H1 (cell line): ENCODE data around the gene STAU1. TPM values are rescaled to one million over a fixed set of nuclear protein-coding genes. Genes with fewer than 3 reads are reported as not detected.
A peak's percentile ranks its signal among the peaks of the same experiment; 100 is the strongest.
"Not testable (repeated sequence)": the region's sequence is repeated elsewhere in the genome, so short reads cannot be mapped to it uniquely, and the experiment has no call there.

Experiments
- CTCF ChIA-PET: fragments of 300-600 bp; sonication (Branson Sonifier 250); formaldehyde crosslinking; loops from one replicate; lab custom pipeline; 2021; ENCODE audit not compliant: partially characterized antibody; lab: Charles Lee
- POLR2A ChIA-PET: fragments of 300-600 bp; sonication (Branson Sonifier 250); formaldehyde crosslinking; loops from one replicate; lab custom pipeline; 2021; ENCODE audit warnings: inconsistent platforms; ENCODE audit not compliant: partially characterized antibody; lab: Charles Lee
- DNase-seq, 2 experiments: peaks; one replicate each; pipeline versions ENCODE4 v3.0.0 to v3.0.0-alpha.2; 2010 to 2022; ENCODE audit warnings: low spot score in 2 of 2, low read depth in 1 of 2, mixed read lengths in 1 of 2
- FAIRE-seq: peaks from 2 replicates; lab custom pipeline; 2011; peaks lifted over from hg19 to GRCh38; lab: Jason Lieb, UNC
- H2AFZ ChIP-seq: 2 replicates; pipeline ENCODE4 v1.8.1; 2012; ENCODE audit warnings: low read length, inconsistent platforms
- H2AK5ac ChIP-seq: 2 replicates; pipeline ENCODE4 v1.6.1; 2013; ENCODE audit warnings: low read depth, low read length
- H2BK120ac ChIP-seq: replicated peaks from 2 replicates; pipeline ENCODE3; 2013; ENCODE audit warnings: low read depth, low read length, inconsistent platforms
- H2BK12ac ChIP-seq: 2 replicates; pipeline ENCODE4 v1.6.1; 2013; ENCODE audit warnings: low read depth, low read length
- H2BK15ac ChIP-seq: 2 replicates; pipeline ENCODE4 v1.6.1; 2013; ENCODE audit warnings: low read length
- H2BK20ac ChIP-seq: 2 replicates; pipeline ENCODE4 v1.6.1; 2013; ENCODE audit warnings: low read length
- H2BK5ac ChIP-seq: 2 replicates; pipeline ENCODE4 v1.6.1; 2013; ENCODE audit warnings: low read depth, low read length
- H3K14ac ChIP-seq: 2 replicates; pipeline ENCODE4 v1.6.1; 2013; ENCODE audit warnings: inconsistent platforms; ENCODE audit not compliant: insufficient read length
- H3K18ac ChIP-seq: 2 replicates; pipeline ENCODE4 v1.6.1; 2013; ENCODE audit warnings: low read length; ENCODE audit errors: extremely low read depth
- H3K23ac ChIP-seq: 2 replicates; pipeline ENCODE4 v1.6.1; 2013; ENCODE audit warnings: inconsistent platforms; ENCODE audit not compliant: insufficient read length
- H3K23me2 ChIP-seq: 2 replicates; pipeline ENCODE4 v1.6.1; 2013; ENCODE audit warnings: low read depth, low read length
- H3K27ac ChIP-seq: 2 replicates; pipeline ENCODE4 v1.6.1; 2011; ENCODE audit warnings: low read depth, low read length, inconsistent platforms
- H3K27me3 ChIP-seq, 4 experiments: replicated peaks in 1 of 4; 1 replicate in 1 of 4; 2 replicates in 3 of 4; pipeline versions ENCODE4 v1.6.1 to v1.8.1; 2011 to 2013; ENCODE audit warnings: low read length in 3 of 4, mild to moderate bottlenecking in 3 of 4, inconsistent platforms in 2 of 4, mixed read lengths in 2 of 4, moderate library complexity in 1 of 4; ENCODE audit not compliant: control insufficient read depth in 3 of 4, insufficient read depth in 3 of 4; ENCODE audit errors: extremely low read depth in 1 of 4
- H3K36me3 ChIP-seq, 4 experiments: 2 replicates each; pipeline versions ENCODE4 v1.6.1 to v1.8.1; 2011 to 2013; ENCODE audit warnings: mild to moderate bottlenecking in 4 of 4, low read length in 3 of 4, moderate library complexity in 2 of 4, control low read depth in 1 of 4, inconsistent platforms in 1 of 4; ENCODE audit not compliant: insufficient read depth in 4 of 4, control insufficient read depth in 2 of 4
- H3K4ac ChIP-seq: replicated peaks from 2 replicates; pipeline ENCODE3; 2013; ENCODE audit warnings: low read length, low read depth, mixed read lengths, inconsistent platforms; ENCODE audit not compliant: insufficient read length
- H3K4me1 ChIP-seq, 4 experiments: replicated peaks in 1 of 4; 1 replicate in 1 of 4; 2 replicates in 3 of 4; pipeline versions ENCODE4 v1.6.1 to v1.8.1; 2011 to 2013; ENCODE audit warnings: low read length in 3 of 4, inconsistent platforms in 2 of 4, mixed read lengths in 1 of 4; ENCODE audit not compliant: insufficient read depth in 4 of 4, control insufficient read depth in 3 of 4
- H3K4me2 ChIP-seq, 2 experiments: 2 replicates each; pipeline versions ENCODE4 v1.6.1 to v1.8.1; 2011 to 2013; ENCODE audit warnings: low read depth in 2 of 2, low read length in 2 of 2, control low read depth in 1 of 2, inconsistent platforms in 1 of 2, mild to moderate bottlenecking in 1 of 2; ENCODE audit not compliant: insufficient read depth in 1 of 2
- H3K4me3 ChIP-seq, 4 experiments: fragments of 200-600, 300-600 bp in 1 of 4; sonication (generic), shearing (Covaris generic), sonication (Bioruptor Twin) in 1 of 4; 2 replicates each; pipeline versions ENCODE4 v1.5.1 to v1.8.1; 2011 to 2016; ENCODE audit warnings: low read length in 4 of 4, low read depth in 3 of 4, control low read depth in 2 of 4, inconsistent platforms in 2 of 4, mild to moderate bottlenecking in 2 of 4, mixed read lengths in 1 of 4, moderate library complexity in 1 of 4; ENCODE audit not compliant: insufficient read depth in 2 of 4; ENCODE audit errors: extremely low read depth in 1 of 4
- H3K56ac ChIP-seq: replicated peaks from 2 replicates; pipeline ENCODE3; 2013; ENCODE audit warnings: low read depth, mild to moderate bottlenecking, mixed read lengths, low read length, inconsistent platforms; ENCODE audit not compliant: insufficient read length
- H3K79me1 ChIP-seq: 2 replicates; pipeline ENCODE4 v1.6.1; 2013; ENCODE audit warnings: low read depth, low read length, control low read depth
- H3K79me2 ChIP-seq, 2 experiments: 2 replicates each; pipeline versions ENCODE4 v1.6.1 to v1.8.1; 2012 to 2013; ENCODE audit warnings: low read length in 2 of 2, mild to moderate bottlenecking in 2 of 2, inconsistent platforms in 1 of 2; ENCODE audit not compliant: insufficient read depth in 2 of 2, control insufficient read depth in 1 of 2
- H3K9ac ChIP-seq, 4 experiments: replicated peaks in 1 of 4; 1 replicate in 1 of 4; 2 replicates in 3 of 4; pipeline versions ENCODE4 v1.6.1 to v1.8.1; 2011 to 2013; ENCODE audit warnings: low read depth in 3 of 4, low read length in 3 of 4, control low read depth in 2 of 4, mild to moderate bottlenecking in 2 of 4, moderate library complexity in 2 of 4, inconsistent platforms in 1 of 4; ENCODE audit errors: extremely low read depth in 1 of 4
- H3K9me3 ChIP-seq, 2 experiments: 2 replicates each; pipeline versions ENCODE4 v1.6.1 to v1.8.1; 2012 to 2013; ENCODE audit warnings: mild to moderate bottlenecking in 2 of 2, moderate library complexity in 2 of 2, control low read depth in 1 of 2, inconsistent platforms in 1 of 2, low read depth in 1 of 2, low read length in 1 of 2, mixed read lengths in 1 of 2; ENCODE audit not compliant: insufficient read depth in 2 of 2
- H4K20me1 ChIP-seq, 2 experiments: replicated peaks in 1 of 2; 2 replicates each; pipeline versions ENCODE3 to v1.8.1; 2011 to 2013; ENCODE audit warnings: inconsistent platforms in 2 of 2, low read length in 2 of 2, mild to moderate bottlenecking in 1 of 2; ENCODE audit not compliant: insufficient read depth in 2 of 2, control insufficient read depth in 1 of 2
- H4K5ac ChIP-seq: 2 replicates; pipeline ENCODE4 v1.6.1; 2013; ENCODE audit warnings: low read length, low read depth, mixed read lengths, inconsistent platforms; ENCODE audit not compliant: insufficient read length
- H4K8ac ChIP-seq: 2 replicates; pipeline ENCODE4 v1.8.0; 2013; ENCODE audit warnings: mild to moderate bottlenecking, moderate library complexity, low read length, inconsistent platforms; ENCODE audit not compliant: insufficient read depth; ENCODE audit errors: extremely low read depth
- H4K91ac ChIP-seq: replicated peaks from 2 replicates; pipeline ENCODE3; 2013; ENCODE audit warnings: low read length, mixed read lengths, inconsistent platforms; ENCODE audit not compliant: insufficient read length
- POLR2AphosphoS5 ChIP-seq: IDR thresholded peaks from 2 replicates; pipeline ENCODE4 v1.6.1; 2011; ENCODE audit warnings: low read depth, low read length
- WGBS, 2 experiments: shearing (Covaris generic) in 1 of 2; methylation state at CpG; one replicate each; pipeline versions ENCODE4 v1.1.6 to v1.1.7; 2013 to 2015; ENCODE audit warnings: low lambda C conversion rate in 2 of 2, mixed read lengths in 2 of 2, inconsistent platforms in 1 of 2, low coverage in 1 of 2, missing lambda C conversion rate in 1 of 2; ENCODE audit not compliant: insufficient replicate concordance in 2 of 2, insufficient coverage in 1 of 2, insufficient read length in 1 of 2; ENCODE audit errors: extremely low coverage in 1 of 2, missing lambda C conversion rate in 1 of 2; 5-methylcytosine and 5-hydroxymethylcytosine counted together
- polyA plus RNA-seq, 7 experiments: library from polyadenylated mRNA; depleted of rRNA in 3 of 7; stranded (reverse) in 5 of 7; unstranded in 2 of 7; fragments of >200 nt in 5 of 7; fragments of 200-250 nt in 2 of 7; gene quantifications; 1 replicate in 5 of 7; 2 replicates in 1 of 7; 4 replicates in 1 of 7; pipeline versions ENCODE4 v1.2.1 to v1.2.3, GENCODE V29; 2011 to 2013; ENCODE audit warnings: missing spikeins in 2 of 7, mixed read lengths in 2 of 7
- total RNA-seq: library from RNA; stranded (reverse); fragmentation: NEBNext Ultra II Directional; extraction: Animal tissue kit (Norgen Biotek cat#: 25700); gene quantifications from 2 replicates; pipeline ENCODE4 v1.2.1, GENCODE V29; 2021

Gene STAU1
- total and polyA plus RNA-seq, 2 of the 8 experiments (the other 6 are each of a cell fraction or from before 2014, with no cell fraction given) = 41.4 to 107 TPM

DNA sequence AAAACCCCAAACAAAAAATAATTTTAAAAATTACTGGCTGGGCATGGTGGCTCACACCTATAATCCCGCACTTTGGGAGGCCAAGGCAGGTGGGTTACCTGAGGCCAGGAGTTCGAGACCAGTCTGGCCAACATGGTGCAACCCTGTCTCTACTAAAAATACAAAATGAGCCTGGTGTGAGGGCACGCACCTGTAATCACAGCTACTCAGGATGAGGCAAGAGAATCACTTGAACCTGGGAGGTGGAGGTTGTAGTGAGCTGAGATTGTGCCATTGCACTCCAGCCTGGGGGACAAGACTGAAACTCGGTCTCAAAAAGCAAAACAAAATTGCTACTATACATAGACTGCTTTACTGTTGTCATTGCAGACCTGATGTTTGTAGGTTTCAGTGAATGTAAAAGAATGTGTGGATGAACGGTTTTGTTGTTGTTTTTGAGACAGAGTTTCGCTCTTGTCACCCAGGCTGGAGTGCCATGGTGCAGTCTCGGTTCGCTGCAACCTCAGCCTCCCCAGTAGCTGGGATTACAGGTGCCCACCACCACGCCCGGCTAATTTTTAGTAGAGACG lies 83.1 kb downstream of the STAU1 start:
- not testable (repeated sequence) for H3K56ac ChIP-seq, H2BK5ac ChIP-seq, H2AK5ac ChIP-seq, H3K23ac ChIP-seq, H2BK120ac ChIP-seq, H3K27ac ChIP-seq, DNase-seq, H3K9me3 ChIP-seq, H3K79me2 ChIP-seq, H3K79me1 ChIP-seq, H2BK20ac ChIP-seq, H2AFZ ChIP-seq, H4K20me1 ChIP-seq, H3K4me2 ChIP-seq, H3K27me3 ChIP-seq, H3K9ac ChIP-seq, FAIRE-seq, H3K4ac ChIP-seq, H3K4me1 ChIP-seq, H3K18ac ChIP-seq, H3K4me3 ChIP-seq, H4K91ac ChIP-seq, H4K5ac ChIP-seq, H2BK15ac ChIP-seq, H3K23me2 ChIP-seq, H2BK12ac ChIP-seq, H3K14ac ChIP-seq, H4K8ac ChIP-seq
- peak; percentile 68 for TF ChIP-seq POLR2AphosphoS5
- peaks cover 21 to 46% (median 35%) of the 10 kb centered on the region in 4 experiments for H3K36me3 ChIP-seq
- 95% methylated on average over 11 of the region's 11 CpGs; no CpG with 5 or more reads in 1 of the 2 experiments for WGBS, 2 experiments
- ChIA-PET POLR2A (interaction anchor here (1.3 to 2.2 kb wide), 3 partner anchors 17 to 114 kb away, joined by 3 to 7 read pairs (median 4); partner anchors contain the start of gene DDX27), CTCF (interaction anchor here (1.1 to 1.4 kb wide), 2 partner anchors 17 to 21 kb away, joined by 3 to 5 read pairs; no protein-coding TSS in a partner anchor)
